CD14-positive monocyte (primary cell): Measurements from ENCODE around the gene PLET1. TPM values are rescaled to one million over a fixed set of nuclear protein-coding genes. Genes with fewer than 3 reads are reported as not detected.

Source experiments
- DNase-seq, 3 donors: peaks; one replicate each; pipeline ENCODE4 v3.0.0-alpha.2; 2011 to 2022
- H2AFZ ChIP-seq: 2 replicates; pipeline ENCODE4 v1.6.0; 2012; ENCODE audit warnings: mild to moderate bottlenecking, low read depth, low read length, inconsistent platforms; ENCODE audit not compliant: insufficient read depth, poor library complexity, severe bottlenecking
- H3K27ac ChIP-seq, 2 donors: 1 replicate in 1 of 2; 2 replicates in 1 of 2; pipeline ENCODE4 v1.5.1; 2012 to 2013; ENCODE audit warnings: low read length in 2 of 2, control low read depth in 1 of 2, inconsistent platforms in 1 of 2, low read depth in 1 of 2, mild to moderate bottlenecking in 1 of 2
- H3K27me3 ChIP-seq, 2 donors: one replicate each; pipeline versions ENCODE4 v1.6.0 to v1.6.1; 2011 to 2013; ENCODE audit warnings: low read length in 2 of 2; ENCODE audit not compliant: control insufficient read depth in 2 of 2, insufficient read depth in 2 of 2
- H3K36me3 ChIP-seq, 2 donors: replicated peaks in 1 of 2; 1 replicate in 1 of 2; 2 replicates in 1 of 2; pipeline versions ENCODE4 v1.5.1 to v1.6.1; 2012 to 2013; ENCODE audit warnings: low read length in 2 of 2, control low read depth in 1 of 2, inconsistent platforms in 1 of 2, mild to moderate bottlenecking in 1 of 2; ENCODE audit not compliant: insufficient read depth in 2 of 2, control insufficient read depth in 1 of 2
- H3K4me1 ChIP-seq, 2 donors: 1 replicate in 1 of 2; 2 replicates in 1 of 2; pipeline versions ENCODE4 v1.5.1 to v1.6.1; 2012 to 2013; ENCODE audit warnings: low read length in 2 of 2, control low read depth in 1 of 2, inconsistent platforms in 1 of 2, mild to moderate bottlenecking in 1 of 2, moderate library complexity in 1 of 2; ENCODE audit not compliant: insufficient read depth in 2 of 2, control insufficient read depth in 1 of 2
- H3K4me2 ChIP-seq: replicated peaks from 2 replicates; pipeline ENCODE3; 2012; ENCODE audit warnings: low read length, moderate library complexity, mild to moderate bottlenecking; ENCODE audit not compliant: poor library complexity, severe bottlenecking; ENCODE audit errors: extremely low read depth
- H3K4me3 ChIP-seq, 3 experiments: fragments of 200-600 bp in 1 of 3; sonication (generic) in 1 of 3; replicated peaks in 1 of 3; 1 replicate in 2 of 3; 2 replicates in 1 of 3; pipeline ENCODE4 v1.5.1; 2011 to 2013; ENCODE audit warnings: low read length in 3 of 3, mild to moderate bottlenecking in 3 of 3, control low read depth in 2 of 3, low read depth in 2 of 3, inconsistent platforms in 1 of 3, moderate library complexity in 1 of 3
- H3K79me2 ChIP-seq: 2 replicates; pipeline ENCODE4 v1.6.0; 2012; ENCODE audit warnings: mild to moderate bottlenecking, control low read depth, inconsistent platforms, low read length, moderate library complexity; ENCODE audit not compliant: insufficient read depth
- H3K9ac ChIP-seq: 2 replicates; pipeline ENCODE4 v1.6.0; 2017; ENCODE audit warnings: low read length, mild to moderate bottlenecking; ENCODE audit not compliant: insufficient read depth, poor library complexity, severe bottlenecking
- H3K9me3 ChIP-seq, 2 donors: replicated peaks in 1 of 2; 1 replicate in 1 of 2; 2 replicates in 1 of 2; pipeline versions ENCODE4 v1.5.1 to v1.6.1; 2012 to 2013; ENCODE audit warnings: low read length in 2 of 2, control low read depth in 1 of 2; ENCODE audit not compliant: control insufficient read depth in 1 of 2, insufficient read depth in 1 of 2
- H4K20me1 ChIP-seq: 2 replicates; pipeline ENCODE4 v1.6.0; 2012; ENCODE audit warnings: mild to moderate bottlenecking, low read length, control low read depth, moderate library complexity; ENCODE audit not compliant: insufficient read depth
- H3K27ac Mint-ChIP-seq, 7 donors: one replicate each; pipeline ENCODE4 v1.8.0; 2020; ENCODE audit warnings: mild to moderate bottlenecking in 7 of 7, mixed read lengths in 7 of 7, moderate library complexity in 6 of 7, inconsistent platforms in 2 of 7
- H3K27me3 Mint-ChIP-seq, 3 donors: one replicate each; pipeline ENCODE4 v1.8.0; 2021 to 2022; ENCODE audit warnings: low read depth in 3 of 3, mild to moderate bottlenecking in 3 of 3, mixed read lengths in 3 of 3, moderate library complexity in 3 of 3, inconsistent platforms in 1 of 3
- H3K36me3 Mint-ChIP-seq, 2 donors: one replicate each; pipeline ENCODE4 v1.8.0; 2020; ENCODE audit warnings: mixed read lengths in 2 of 2, inconsistent platforms in 1 of 2, mild to moderate bottlenecking in 1 of 2
- H3K4me1 Mint-ChIP-seq: one replicate; pipeline ENCODE4 v1.8.0; 2020; ENCODE audit warnings: mild to moderate bottlenecking, mixed read lengths
- H3K4me3 Mint-ChIP-seq, 2 donors: one replicate each; pipeline ENCODE4 v1.8.0; 2020; ENCODE audit warnings: mild to moderate bottlenecking in 2 of 2, mixed read lengths in 2 of 2, moderate library complexity in 1 of 2
- H3K9me3 Mint-ChIP-seq, 7 donors: one replicate each; pipeline ENCODE4 v1.8.0; 2020 to 2022; ENCODE audit warnings: mixed read lengths in 7 of 7, mild to moderate bottlenecking in 6 of 7, moderate library complexity in 6 of 7, inconsistent platforms in 2 of 7
- CTCF ChIP-seq: fragments of 200-600 bp; IDR thresholded peaks from one replicate; pipeline ENCODE4 v1.8.0; 2022; ENCODE audit warnings: antibody characterized with exemption, mild to moderate bottlenecking
- WGBS: methylation state at CpG from one replicate; pipeline ENCODE4 v1.1.5; 2013; ENCODE audit warnings: missing lambda C conversion rate; ENCODE audit not compliant: insufficient coverage; 5-methylcytosine and 5-hydroxymethylcytosine counted together
- intact Hi-C, 2 donors: fragments of 100-400 bp; cut with micrococcal nuclease; formaldehyde crosslinking; loops; one replicate each; pipeline versions ENCODE4 v1.15.0 to v1.15.1; 2023
- polyA plus RNA-seq, 3 donors: library from polyadenylated mRNA; depleted of rRNA in 1 of 3; unstranded in 2 of 3; stranded (reverse) in 1 of 3; fragments of 300-500 nt in 2 of 3; fragments of >200 nt in 1 of 3; fragmentation: Illumina TruSeq in 2 of 3; gene quantifications; 1 replicate in 2 of 3; 2 replicates in 1 of 3; pipeline ENCODE4 v1.2.3, GENCODE V29; 2012 to 2021

The PLET1 gene
- polyA plus RNA-seq, 3 donors, result not detected

- TF ChIP-seq CTCF, result no peak
- Histone ChIP-seq H3K27ac (no peak overlapping the region), H2AFZ (no peak overlapping the region), H3K4me2 (no peak overlapping the region), H3K27me3 (no peaks in the 10 kb centered on the region), H3K4me1 (peaks cover 0 to 6% of the 10 kb centered on the region in 2 donors), H3K36me3 (no peaks in the 10 kb centered on the region), H3K9me3 (no peaks in the 10 kb centered on the region), H3K9ac (no peak overlapping the region), H3K4me3 (no peak overlapping the region), H3K79me2 (no peaks in the 10 kb centered on the region), H4K20me1 (no peaks in the 10 kb centered on the region)
- no peaks in the 10 kb centered on the region for H3K36me3 Mint-ChIP-seq
- WGBS, result 100% methylated on average over 2 of the region's 3 CpGs
- H3K4me1 Mint-ChIP-seq, result no peaks in the 10 kb centered on the region
- no peaks in the 10 kb centered on the region for H3K9me3 Mint-ChIP-seq
- no peaks in the 10 kb centered on the region for H3K27me3 Mint-ChIP-seq
- H3K27ac Mint-ChIP-seq, result no peak overlapping the region
- no peak for DNase-seq
- H3K4me3 Mint-ChIP-seq, result no peak overlapping the region
- intact Hi-C loops, result no loop called here
Measured at GRCh38 chr11:112266410-112266778, 5.7 kb upstream of the PLET1 start.

GRCh38 chr11:112265659-112266409 is 5.2 kb upstream of the PLET1 start:
- WGBS, result 45% methylated on average over 5 of the region's 11 CpGs
- Mint-ChIP-seq H3K36me3 (no peaks in the 10 kb centered on the region), H3K4me1 (no peaks in the 10 kb centered on the region), H3K4me3 (no peak overlapping the region), H3K9me3 (no peaks in the 10 kb centered on the region), H3K27ac (no peak overlapping the region), H3K27me3 (no peaks in the 10 kb centered on the region)
- Histone ChIP-seq H3K9me3 (no peaks in the 10 kb centered on the region), H3K4me3 (no peak overlapping the region), H3K27me3 (no peaks in the 10 kb centered on the region), H3K4me2 (no peak overlapping the region), H2AFZ (no peak overlapping the region), H3K79me2 (no peaks in the 10 kb centered on the region), H3K36me3 (no peaks in the 10 kb centered on the region), H3K27ac (no peak overlapping the region), H3K4me1 (peaks cover 0 to 6% of the 10 kb centered on the region in 2 donors), H4K20me1 (no peaks in the 10 kb centered on the region), H3K9ac (no peak overlapping the region)
- DNase-seq, result no peak
- no peak for TF ChIP-seq CTCF
- intact Hi-C loops, result no loop called here
